HG02642 (cell line): ENCODE data around the gene TIMP3.
"Not testable (repeated sequence)": the region's sequence is repeated elsewhere in the genome, so short reads cannot be mapped to it uniquely, and the experiment has no call there.

Experiments
- ATAC-seq: cut with Tn5 transposase; IDR thresholded peaks from one replicate; pipeline ENCODE4 v1.9.1; 2021; ENCODE audit warnings: mild to moderate bottlenecking; ENCODE audit not compliant: unreplicated experiment, poor library complexity

Gene TIMP3

DNA sequence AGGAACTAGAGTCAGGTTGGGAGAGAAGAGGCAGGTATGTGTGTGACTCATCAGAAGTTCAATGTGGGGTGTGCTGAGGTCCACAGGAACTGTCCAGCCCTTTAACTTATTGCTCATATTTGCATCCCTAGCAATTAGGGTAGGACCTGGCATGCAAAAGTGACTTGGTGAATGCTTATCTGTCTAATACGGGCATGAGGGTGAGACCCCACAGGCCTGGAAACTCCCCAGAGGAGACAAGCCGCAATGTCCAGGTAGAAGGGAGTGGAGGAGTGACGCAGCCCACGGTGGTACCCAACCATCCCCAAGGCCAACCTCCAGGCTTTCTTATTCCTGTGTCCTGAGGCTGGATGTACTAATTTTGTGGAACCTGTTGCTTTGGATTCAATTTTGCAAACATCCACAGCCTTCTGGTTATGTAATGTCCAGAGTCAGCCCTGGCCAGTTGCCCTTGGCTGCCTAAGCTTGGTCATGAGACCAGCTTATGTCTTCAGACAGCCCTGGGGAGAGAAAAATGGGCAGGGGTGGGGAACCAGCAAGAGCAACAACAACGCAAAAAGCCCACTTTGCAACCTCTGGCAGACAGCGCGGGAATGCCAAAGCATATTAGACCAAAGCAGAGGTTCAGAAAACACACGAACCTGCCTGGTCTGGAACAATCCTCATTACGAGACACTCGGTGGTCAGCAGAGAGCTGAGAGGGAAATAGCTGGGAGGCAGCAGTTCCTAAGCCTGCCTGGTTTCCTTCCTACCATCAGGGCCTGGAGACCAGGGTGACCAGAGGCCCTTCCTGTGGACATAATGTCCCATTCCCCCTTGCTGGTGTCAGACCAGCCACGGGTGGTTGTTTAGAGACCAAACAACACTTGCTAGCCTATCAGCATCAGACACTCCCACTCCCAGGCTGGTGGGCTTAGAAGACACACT, 49.3 kb downstream of the TIMP3 start:
- no peak for ATAC-seq

DNA sequence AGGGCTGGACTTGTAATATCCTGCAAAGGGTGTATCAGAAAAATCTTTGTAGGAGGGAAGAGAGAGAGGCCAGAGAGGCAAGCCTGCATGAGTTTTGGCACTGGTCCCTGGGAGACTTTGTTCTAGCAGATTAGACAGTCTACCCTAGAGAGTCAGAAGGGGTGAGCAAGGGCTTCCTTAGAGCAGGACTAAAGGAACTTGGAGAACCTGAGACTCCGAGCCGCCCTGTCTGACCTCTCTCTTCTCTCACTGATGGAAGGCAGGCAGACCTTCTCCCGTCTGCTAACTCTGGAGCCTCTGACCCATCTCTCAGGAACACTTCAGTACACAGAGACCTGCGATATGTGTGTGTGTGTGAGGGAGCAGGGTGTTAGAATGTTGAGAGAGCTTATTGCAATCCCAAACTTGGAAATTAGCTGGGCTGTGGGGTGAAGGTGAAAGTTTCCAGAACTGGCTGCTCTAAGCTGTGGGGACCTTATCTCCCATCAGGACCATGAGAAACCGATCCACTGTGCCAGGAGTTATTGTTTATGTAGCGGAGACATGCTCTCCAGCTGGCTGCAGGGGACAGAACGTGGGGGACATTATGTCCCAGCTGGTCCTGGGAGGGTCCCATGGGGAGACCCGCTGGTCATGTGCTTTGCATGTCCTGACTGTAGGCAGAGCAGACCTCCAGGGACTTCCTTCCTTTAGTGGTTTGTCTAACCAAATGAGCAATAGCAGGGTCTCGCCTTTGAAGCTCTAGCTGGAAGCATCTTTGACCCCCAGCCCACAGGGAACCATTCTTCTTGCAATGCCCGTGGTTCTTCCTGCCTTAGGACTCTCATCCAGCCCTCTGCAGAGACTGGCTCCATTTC, 51.1 kb downstream of the TIMP3 start:
- no peak for ATAC-seq

DNA sequence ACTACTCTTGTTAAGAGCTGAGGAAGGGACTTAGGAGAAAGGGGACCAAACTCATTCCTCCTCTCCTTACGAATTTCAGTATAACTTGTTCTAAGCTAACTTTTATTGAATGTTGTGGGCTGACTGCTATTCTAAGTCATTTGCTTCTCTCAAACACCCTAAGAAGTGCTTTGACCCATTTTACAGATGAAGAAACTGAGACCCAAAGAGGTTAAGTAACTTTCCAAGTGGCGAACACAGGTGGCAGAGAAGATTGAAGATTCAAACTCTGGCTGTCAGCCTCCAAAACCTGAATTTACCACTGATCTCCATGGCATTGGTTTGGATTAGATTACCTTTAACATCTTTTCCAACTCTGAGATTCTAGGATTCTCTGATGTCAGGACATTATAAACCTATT, 52.2 kb downstream of the TIMP3 start:
- no peak for ATAC-seq

DNA sequence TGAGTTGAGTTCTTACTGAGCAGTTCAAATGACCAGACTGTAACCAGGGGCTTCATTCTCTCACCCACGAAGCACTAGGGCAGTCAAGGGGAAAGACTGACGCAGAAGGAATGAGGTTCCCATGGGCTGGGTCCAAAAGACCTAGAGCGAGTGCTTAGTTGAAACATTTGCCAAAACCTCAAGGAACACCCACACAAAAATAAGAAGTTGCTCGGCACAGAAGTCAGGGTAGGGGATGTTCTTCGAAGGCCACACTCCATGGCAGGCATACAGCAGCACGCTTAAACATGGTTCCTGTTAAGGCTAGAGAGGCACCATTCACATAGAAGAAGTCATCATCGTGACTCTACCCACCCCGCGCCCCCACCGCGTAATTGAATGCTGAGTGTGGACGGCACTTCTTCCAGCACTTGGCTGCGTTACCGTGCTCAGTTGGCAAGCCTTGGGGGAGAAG, 52.9 kb downstream of the TIMP3 start:
- ATAC-seq: no peak

DNA sequence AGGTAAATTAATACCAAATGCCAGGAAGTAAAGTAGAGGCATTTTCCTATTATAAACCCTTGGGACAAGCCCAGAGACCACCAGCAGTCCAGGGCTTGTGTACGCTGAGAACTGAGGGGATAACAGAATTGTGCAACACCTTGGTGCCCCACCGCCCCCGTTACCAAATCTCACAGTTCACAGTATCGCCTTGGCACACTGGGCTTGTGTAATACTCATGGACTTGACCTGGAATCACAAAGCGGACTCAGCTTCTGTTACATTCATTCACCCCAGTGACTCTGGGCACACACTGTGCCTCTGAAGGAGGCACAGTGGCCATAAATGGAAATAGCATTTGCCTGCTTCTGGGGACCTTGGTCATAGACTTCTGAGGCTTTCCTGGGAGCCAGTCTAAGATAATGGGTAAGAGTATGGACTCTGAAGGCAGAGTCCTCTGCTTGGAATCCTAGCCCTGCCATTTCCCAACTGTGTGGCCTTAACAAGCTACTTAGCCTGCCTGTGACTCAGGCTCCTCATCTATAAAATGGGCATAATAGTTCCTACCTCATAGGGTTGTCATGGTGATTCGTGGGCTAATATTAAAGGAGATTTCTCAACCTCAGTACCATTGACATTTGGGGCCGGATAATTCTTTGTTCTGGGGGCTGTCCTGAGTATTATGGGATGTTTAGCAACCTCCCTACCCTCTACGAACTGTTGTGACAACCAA, 53.7 kb downstream of the TIMP3 start:
- ATAC-seq: no peak

DNA sequence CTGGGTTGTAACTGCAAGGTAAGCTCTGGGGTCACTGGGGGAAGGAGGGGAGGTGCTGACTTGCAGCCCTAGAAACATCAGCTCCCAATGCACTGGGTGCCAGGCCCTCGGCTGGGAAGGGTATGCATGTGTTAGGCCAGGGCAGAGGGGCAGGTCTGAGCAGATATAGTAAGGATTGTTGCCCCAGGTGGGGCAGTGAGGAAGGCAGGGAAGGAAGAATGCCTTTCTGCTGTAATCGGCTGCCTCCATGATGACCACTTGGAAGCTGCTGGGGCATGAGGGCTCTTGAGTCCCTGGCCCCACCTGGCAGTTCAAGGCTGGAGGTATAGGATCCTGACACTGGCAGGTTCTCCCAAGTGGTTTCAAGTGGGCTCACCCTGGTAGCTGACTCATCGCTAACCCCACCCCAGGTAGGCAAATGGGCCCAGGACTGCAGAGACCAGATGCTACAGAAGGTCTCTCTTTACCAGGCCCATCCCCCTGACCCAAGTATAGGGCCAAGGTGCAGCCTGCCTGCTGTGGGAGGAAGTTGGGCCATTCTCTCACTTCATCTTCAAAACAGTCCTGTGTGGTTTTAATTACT, 56.7 kb downstream of the TIMP3 start:
- no peak for ATAC-seq

DNA sequence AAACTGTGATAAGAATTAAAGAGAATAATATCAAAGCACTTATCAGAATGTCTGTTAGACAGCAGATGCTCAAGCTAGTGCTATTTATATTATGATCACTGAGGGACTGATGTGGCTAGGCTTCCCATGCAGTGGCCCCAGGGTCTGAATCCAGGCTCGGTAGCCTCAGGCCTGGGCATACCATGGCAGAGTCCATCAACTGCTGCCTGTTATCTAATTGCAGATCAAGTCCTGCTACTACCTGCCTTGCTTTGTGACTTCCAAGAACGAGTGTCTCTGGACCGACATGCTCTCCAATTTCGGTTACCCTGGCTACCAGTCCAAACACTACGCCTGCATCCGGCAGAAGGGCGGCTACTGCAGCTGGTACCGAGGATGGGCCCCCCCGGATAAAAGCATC, 57.5 kb downstream of the TIMP3 start:
- ATAC-seq: no peak

DNA sequence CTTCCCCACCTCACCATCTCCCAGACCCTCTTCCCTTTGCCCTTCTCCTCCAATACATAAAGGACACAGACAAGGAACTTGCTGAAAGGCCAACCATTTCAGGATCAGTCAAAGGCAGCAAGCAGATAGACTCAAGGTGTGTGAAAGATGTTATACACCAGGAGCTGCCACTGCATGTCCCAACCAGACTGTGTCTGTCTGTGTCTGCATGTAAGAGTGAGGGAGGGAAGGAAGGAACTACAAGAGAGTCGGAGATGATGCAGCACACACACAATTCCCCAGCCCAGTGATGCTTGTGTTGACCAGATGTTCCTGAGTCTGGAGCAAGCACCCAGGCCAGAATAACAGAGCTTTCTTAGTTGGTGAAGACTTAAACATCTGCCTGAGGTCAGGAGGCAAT, 58.2 kb downstream of the TIMP3 start:
- ATAC-seq: no peak

DNA sequence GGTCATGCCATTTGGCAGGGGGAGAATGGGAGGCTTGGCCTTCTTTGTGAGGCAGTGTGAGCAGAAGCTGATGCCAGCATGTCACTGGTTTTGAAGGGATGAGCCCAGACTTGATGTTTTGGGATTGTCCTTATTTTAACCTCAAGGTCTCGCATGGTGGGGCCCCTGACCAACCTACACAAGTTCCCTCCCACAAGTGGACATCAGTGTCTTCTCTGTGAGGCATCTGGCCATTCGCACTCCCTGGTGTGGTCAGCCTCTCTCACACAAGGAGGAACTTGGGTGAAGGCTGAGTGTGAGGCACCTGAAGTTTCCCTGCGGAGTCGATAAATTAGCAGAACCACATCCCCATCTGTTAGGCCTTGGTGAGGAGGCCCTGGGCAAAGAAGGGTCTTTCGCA, 59.8 kb downstream of the TIMP3 start:
- ATAC-seq: no peak

DNA sequence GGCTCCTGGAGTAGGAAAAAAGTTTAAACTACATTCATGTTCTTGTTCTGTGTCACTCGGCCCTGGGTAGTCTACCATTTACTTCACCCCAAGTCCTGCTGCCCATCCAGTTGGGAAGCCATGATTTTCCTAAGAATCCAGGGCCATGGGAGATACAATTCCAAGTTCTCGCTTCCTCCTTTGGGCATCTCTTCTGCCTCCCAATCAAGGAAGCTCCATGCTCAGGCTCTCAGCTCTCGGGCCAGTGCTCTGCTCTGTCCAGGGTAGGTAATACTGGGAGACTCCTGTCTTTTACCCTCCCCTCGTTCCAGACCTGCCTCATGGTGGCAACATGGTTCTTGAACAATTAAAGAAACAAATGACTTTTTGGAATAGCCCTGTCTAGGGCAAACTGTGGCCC, 60.6 kb downstream of the TIMP3 start:
- ATAC-seq: no peak

DNA sequence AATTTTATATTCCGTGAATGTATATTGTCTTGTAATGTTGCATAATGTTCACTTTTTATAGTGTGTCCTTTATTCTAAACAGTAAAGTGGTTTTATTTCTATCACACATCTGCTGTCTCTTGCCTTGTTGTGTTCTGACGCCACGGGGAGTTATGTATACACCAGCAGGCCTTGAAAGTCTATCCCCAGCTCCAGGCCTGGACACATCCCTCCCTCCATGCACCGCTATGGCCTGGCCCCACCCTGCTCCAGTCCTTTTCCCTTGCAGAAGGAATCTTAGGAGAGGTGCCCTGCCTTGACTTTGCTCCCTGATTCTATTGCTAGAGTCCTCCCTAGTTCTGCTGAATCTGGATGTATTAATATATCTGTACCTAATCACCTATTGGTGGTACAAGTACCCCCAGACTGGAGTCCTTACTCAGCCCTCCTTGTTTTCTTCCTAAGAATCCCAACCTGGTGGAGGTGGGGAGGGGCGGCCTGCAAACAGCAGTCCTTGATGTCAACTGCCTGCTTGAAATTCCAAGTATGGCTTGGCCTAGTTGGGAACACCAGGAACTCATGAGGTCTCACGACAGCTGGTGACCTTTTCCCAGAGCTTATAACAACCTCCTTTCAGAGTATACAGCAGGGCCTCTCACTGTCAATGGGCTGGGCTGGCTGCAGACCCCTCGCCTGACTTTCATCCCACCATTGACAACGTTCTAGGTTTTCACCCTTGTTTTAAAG, 61.6 kb downstream of the TIMP3 start:
- ATAC-seq: no peak

DNA sequence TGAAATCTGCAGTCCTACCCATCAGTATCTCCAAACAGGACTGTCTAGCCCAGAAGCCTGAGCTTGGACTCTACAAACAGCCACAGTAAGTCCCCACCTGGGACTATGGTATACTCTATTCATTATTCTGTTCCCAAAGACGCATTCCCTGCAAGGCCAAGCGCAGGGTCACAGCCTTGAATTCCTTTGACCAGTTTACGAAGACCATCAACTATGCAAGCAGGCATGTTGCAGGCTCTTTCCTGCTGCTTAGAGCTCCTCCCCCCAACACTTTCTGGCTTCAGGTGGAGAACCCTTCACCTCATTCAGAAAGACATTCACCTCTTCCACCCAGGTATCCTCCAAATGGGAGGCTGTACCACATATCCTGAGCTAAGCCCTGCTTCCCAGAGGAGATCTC, 62.5 kb downstream of the TIMP3 start:
- ATAC-seq: no peak

DNA sequence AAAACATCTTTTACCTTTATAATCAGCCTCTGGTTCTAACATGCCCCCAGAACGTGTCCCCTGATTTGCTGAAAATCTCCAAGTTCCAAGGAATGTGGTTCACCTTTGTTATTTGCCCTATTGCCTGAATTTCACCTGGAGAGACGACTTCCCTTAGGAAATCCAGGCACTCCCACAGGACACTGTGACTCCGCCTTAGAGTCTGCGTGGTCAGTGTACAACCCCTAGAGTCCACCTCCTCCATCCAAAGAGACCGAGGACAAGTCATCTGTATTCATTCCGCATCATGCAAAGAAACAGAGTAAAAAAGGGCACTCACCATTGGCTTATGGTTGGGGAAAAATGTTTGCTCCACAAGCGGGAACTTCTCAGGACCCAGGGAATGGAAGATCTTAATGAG, 63.1 kb downstream of the TIMP3 start:
- no peak for ATAC-seq

DNA sequence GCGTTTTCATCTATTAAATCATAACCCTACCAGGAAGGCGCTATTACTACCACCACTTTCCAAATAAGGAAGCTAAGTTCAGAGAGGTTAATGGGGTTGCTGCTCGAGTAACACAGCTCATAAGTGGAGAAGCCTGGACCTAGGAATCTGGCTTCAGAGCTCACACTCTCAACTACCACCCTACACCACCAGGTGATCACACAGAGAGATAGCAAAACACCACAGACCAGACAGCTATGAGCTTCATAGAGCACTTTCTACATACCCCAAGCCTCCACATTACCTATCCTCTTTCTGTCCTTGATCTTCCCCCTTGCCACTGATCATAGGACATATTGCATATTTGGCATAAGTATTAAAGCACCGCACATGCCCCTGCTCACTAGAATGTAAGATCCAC, 65.4 kb downstream of the TIMP3 start:
- no peak for ATAC-seq

DNA sequence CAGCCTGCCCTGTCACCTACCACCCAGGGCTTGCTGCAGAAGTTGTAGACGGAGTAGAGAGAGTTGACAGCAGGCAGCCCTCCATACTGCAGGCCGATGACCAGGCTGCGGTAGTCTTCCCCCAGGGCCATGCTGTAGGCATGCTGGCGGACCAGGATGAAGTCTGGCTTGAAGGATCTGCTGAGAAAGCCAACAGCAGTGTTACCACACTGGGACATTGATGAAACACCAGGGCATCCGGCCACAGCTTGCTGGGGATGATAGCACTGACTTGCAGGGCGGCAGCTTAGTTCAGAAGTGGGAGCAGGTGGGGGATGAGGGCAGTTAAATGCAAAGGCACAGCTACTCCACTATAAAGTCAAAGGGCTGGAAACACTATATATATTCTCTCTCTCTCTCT, 67.4 kb downstream of the TIMP3 start:
- no peak for ATAC-seq

DNA sequence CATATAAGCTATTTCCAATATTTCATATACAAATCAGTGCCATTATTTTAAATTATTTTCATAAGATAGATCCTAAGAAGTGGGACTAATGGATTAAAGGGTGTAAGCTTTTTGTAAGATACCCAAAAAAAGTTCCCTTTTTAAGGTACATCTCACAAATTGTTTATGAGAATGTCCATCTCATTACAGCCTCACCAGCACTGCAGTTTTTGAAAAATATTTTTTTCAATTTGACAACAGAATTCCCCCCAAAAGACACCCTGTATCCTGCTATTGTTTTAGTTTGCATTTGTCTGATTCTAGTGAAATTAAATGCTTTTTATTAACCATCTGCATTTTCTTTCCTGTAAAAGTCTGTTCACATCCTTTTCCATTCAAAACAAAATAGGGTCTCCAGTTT, 69.0 kb downstream of the TIMP3 start:
- no peak for ATAC-seq

DNA sequence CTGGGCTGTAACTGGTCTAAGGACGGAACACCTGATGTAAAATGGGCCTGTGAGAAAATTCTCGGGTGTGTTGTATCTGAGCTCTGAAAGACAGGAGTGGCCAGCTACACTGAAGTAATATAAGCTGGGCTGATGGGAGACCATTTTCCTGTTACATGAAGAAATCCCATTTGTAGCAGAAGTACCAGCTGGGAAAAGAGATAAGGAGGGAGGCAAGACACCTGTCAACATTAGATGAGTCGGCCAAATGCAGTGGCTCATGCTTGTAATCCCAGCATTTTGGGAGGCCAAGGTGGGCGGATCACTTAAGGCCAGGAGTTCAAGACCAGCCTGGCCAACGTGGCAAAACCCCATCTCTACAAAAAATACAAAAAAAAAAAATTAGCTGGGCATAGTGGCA, 72.1 kb downstream of the TIMP3 start:
- ATAC-seq: not testable (repeated sequence)

DNA sequence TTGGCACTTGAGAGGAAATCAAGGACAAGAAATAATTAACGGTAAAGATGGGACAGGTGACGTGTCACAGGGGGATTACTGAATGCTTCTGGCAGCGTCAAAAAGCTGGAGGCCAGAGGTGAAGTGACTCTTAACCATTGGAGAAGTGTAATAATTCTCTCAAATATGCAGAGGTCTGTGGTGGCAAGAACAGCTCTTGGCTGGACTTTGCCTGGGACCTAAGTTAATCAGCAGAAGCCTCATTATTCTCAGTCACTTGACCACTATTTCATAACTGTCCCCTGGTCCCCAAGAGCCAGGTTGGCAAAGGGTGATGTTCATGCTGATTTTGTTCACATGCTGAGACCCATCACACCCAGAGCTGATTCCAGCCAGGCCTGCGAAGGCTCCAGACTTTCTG, 72.9 kb downstream of the TIMP3 start:
- ATAC-seq: no peak

DNA sequence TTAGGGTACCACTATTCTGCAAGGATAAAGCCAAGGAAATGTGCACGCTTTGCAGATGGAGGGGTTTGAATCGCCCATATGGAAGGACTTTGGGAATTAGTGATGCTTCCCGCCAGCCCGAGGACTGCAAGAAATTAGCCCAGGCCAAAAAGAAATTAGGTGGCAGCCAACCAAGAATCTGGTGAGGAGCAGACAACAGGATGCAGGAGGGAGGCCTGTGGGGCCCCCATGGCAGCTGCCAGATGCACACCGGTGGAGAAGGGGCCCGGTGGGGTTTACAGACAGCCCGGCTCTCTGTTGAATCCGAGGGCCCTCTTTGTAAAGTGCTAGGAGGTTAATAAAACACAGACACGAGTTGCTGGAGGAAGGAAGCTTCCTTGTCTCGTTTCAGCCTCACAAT, 73.5 kb downstream of the TIMP3 start:
- no peak for ATAC-seq

DNA sequence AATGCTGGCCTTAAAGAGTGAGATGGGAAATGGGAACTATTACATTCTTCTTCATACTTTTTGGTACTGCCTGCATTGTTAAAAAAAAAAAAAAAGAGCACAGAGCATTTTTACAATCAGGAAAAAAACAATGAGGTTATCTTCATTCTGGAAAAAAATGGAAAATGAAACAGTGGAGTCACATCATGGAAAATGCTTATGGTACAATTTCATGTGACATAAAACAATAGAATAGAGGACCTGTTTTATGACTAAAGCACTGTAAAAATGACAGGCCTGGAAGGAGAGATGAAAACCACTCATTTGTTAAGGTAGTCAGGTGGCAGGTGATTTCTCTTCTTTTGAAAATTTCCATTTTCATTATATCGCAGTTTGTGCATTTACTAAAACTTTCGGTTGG, 75.0 kb downstream of the TIMP3 start:
- no peak for ATAC-seq
